BJ (cell line): ENCODE results near the gene MBD2. TPM values are rescaled to one million over a fixed set of nuclear protein-coding genes. Genes with fewer than 3 reads are reported as not detected.
"Not testable (repeated sequence)": the region's sequence is repeated elsewhere in the genome, so short reads cannot be mapped to it uniquely, and the experiment has no call there.

ENCODE experiments used
- CTCF ChIA-PET: fragments of 350-600 bp; formaldehyde crosslinking; extraction: SDS; loops from one replicate; lab custom pipeline; 2021; ENCODE audit warnings: antibody characterized with exemption, inconsistent platforms; lab: Yijun Ruan, JAX
- POLR2A ChIA-PET: fragments of 300-600 bp; sonication (Branson Sonifier 250); formaldehyde crosslinking; extraction: SDS; loops from one replicate; lab custom pipeline; 2021; ENCODE audit warnings: antibody characterized with exemption; lab: Charles Lee
- DNase-seq: peaks from one replicate; pipeline ENCODE4 v3.0.0-alpha.2; 2011; ENCODE audit warnings: low read depth
- H3K27me3 ChIP-seq: 2 replicates; pipeline ENCODE4 v1.6.0; 2011; ENCODE audit warnings: low read length; ENCODE audit not compliant: control insufficient read depth, insufficient read depth
- H3K36me3 ChIP-seq: 2 replicates; pipeline ENCODE4 v1.5.1; 2011; ENCODE audit warnings: low read length; ENCODE audit not compliant: control insufficient read depth, insufficient read depth
- H3K4me3 ChIP-seq: 2 replicates; pipeline ENCODE4 v1.5.1; 2011; ENCODE audit warnings: low read depth, mild to moderate bottlenecking, control low read depth, low read length
- polyA plus RNA-seq: library from polyadenylated mRNA; depleted of rRNA; stranded (reverse); fragments of >200 nt; gene quantifications from 2 replicates; pipeline ENCODE4 v1.2.3, GENCODE V29; 2011
- TF ChIP-seq, protein P1 (sequence below): IDR thresholded peaks from 2 replicates; pipeline ENCODE4 v1.5.1; 2011; ENCODE audit warnings: low read depth, mild to moderate bottlenecking, control low read depth, inconsistent platforms, low read length, moderate library complexity; ENCODE audit not compliant: insufficient read depth

The MBD2 gene
- polyA plus RNA-seq, 1 experiment = 35.8 TPM

DNA sequence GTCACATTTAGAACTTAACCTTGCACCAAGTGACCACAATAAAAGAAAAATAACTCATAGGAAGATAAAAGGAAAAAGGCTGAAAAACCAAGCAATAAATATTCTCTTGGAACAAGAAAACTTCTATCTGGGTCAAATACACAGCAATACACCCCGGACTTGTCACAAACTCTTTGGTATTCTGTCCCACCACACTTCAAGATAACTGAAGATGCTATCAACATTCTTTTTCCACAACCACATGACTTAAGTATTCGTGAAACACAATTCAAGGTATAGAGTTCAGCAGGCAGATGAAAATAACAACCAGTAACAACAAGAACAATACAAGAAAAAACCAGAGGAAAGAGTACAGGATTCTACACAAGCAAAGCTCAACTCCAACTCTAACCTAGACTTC, 18.0 kb downstream of the MBD2 start:
- Histone ChIP-seq H3K27me3 (no peaks in the 10 kb centered on the region), H3K4me3 (no peak overlapping the region), H3K36me3 (peaks cover 8% of the 10 kb centered on the region)
- POLR2A ChIA-PET = no interaction called here
- DNase-seq = no peak
- TF ChIP-seq, protein P1, sequence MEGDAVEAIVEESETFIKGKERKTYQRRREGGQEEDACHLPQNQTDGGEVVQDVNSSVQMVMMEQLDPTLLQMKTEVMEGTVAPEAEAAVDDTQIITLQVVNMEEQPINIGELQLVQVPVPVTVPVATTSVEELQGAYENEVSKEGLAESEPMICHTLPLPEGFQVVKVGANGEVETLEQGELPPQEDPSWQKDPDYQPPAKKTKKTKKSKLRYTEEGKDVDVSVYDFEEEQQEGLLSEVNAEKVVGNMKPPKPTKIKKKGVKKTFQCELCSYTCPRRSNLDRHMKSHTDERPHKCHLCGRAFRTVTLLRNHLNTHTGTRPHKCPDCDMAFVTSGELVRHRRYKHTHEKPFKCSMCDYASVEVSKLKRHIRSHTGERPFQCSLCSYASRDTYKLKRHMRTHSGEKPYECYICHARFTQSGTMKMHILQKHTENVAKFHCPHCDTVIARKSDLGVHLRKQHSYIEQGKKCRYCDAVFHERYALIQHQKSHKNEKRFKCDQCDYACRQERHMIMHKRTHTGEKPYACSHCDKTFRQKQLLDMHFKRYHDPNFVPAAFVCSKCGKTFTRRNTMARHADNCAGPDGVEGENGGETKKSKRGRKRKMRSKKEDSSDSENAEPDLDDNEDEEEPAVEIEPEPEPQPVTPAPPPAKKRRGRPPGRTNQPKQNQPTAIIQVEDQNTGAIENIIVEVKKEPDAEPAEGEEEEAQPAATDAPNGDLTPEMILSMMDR = no peak
- CTCF ChIA-PET = no interaction called here

DNA sequence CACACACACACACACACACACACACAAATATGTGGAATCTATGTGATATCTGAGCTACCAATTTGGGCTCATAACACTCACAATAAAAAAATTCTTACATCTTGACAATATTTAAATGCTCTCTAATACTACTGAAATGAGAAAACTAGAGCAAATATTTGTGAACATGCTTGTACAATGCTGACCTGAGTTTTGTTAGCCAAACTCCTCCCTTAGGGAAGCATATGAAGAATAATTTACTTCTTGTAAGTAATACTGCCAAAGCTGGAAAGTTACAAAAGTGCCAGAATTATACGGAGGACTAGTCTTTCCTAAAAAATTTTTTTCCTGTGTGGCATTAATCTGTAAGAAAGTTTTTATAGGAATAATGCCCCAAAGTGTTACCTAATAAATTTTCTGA, 18.5 kb downstream of the MBD2 start:
- ChIA-PET CTCF (no interaction called here), POLR2A (no interaction called here)
- Histone ChIP-seq H3K36me3 (peaks cover 8% of the 10 kb centered on the region), H3K4me3 (no peak overlapping the region), H3K27me3 (no peaks in the 10 kb centered on the region)
- TF ChIP-seq, protein P1 = no peak
- no peak for DNase-seq

DNA sequence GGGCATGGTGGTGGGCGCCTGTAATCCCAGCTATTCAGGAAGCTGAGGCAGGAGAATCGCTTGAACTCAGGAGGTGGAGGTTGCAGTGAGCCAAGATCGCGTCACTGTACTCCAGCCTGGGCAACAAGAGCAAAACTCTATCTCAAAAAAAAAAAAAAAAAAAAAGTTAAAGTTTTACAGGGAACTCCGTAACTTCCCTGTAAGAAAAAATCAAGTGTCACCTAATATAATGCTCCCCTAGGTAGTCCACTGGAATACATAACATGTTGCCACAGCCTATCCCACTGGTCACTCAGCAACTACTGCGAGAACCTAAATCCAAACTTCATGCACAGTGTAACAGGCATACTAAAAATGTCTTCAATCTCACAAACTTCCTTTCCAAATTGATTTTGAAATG, 19.0 kb downstream of the MBD2 start:
- POLR2A ChIA-PET, H3K4me3 ChIP-seq, DNase-seq, H3K36me3 ChIP-seq, CTCF ChIA-PET, H3K27me3 ChIP-seq: not testable (repeated sequence)

DNA sequence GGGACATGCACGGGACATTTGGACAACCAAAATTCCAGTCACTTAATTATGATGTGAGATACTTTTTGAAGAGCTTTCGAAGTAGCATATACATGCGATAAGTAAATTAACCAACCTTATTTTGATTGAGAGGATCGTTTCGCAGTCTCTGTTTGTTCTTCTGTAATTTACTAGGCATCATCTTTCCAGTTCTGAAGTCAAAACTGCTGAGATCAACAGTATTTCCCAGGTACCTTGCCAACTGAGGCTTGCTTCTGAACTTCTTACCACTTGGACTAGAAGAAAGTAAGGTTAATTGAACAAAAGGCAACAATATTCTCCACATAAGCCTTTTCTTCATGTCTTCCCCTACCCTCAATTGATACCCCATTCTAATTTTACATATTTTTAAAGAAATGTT, 19.6 kb downstream of the MBD2 start:
- CTCF ChIA-PET = no interaction called here
- TF ChIP-seq, protein P1 = no peak
- H3K4me3 ChIP-seq = no peak overlapping the region
- H3K36me3 ChIP-seq = peaks cover 8% of the 10 kb centered on the region
- POLR2A ChIA-PET = no interaction called here
- H3K27me3 ChIP-seq = no peaks in the 10 kb centered on the region
- DNase-seq = no peak

DNA sequence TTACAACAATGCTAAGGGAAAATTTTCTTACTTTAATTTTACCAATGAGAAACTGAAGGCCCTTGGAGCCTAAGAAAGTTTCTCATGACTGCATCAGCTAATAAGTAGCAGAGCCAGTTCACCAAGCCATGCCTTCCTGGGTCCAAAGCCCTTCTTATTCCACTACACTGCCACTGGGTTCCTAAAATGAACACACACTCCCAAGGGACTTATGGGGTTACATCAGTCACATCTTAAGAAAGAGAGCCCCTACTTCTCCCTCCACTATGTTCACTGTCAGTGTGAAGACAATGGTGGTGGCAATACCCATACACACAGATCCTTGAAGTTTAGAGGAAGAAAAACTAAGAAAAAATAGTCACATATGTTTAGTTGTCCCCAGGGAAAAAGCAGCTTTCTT, 20.6 kb downstream of the MBD2 start:
- ChIA-PET POLR2A (no interaction called here), CTCF (no interaction called here)
- Histone ChIP-seq H3K27me3 (no peaks in the 10 kb centered on the region), H3K4me3 (no peak overlapping the region), H3K36me3 (peaks cover 8% of the 10 kb centered on the region)
- TF ChIP-seq, protein P1 = no peak
- no peak for DNase-seq

DNA sequence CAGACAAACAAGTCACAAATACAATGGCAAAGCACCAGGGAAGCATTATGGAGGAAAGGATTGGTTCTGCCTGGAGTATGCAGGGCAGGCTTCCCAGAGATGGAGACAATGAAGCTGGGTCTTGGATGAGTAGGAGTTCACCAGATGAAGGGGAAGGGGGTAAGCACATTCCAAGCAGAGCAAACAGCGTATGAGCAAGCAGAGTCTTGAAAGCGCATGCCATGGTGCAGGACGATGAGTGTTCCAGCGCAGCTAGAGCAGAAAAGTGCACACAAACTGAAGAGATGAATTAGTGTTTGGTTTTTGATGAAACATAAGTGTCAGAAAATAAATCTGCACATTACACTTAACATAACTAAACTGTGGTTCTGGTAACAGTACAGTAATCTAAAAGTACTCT, 21.6 kb downstream of the MBD2 start:
- Histone ChIP-seq H3K4me3 (no peak overlapping the region), H3K27me3 (no peaks in the 10 kb centered on the region), H3K36me3 (peaks cover 8% of the 10 kb centered on the region)
- DNase-seq = no peak
- ChIA-PET CTCF (interaction anchor here (1.2 kb wide), 1 partner anchor 10 kb away, joined by 8 read pairs; no protein-coding TSS in a partner anchor), POLR2A (no interaction called here)
- TF ChIP-seq, protein P1 = no peak
